Stomach smooth muscle (tissue), 2 donors: ENCODE data around the gene DENND2D.

ENCODE experiments used
- H3K27ac ChIP-seq: one replicate; pipeline ENCODE4 v1.7.0; 2013; ENCODE audit warnings: mild to moderate bottlenecking, low read length, inconsistent platforms
- H3K27me3 ChIP-seq, 2 donors: one replicate each; pipeline ENCODE4 v1.7.0; 2013; ENCODE audit warnings: low read length in 2 of 2; ENCODE audit not compliant: insufficient read depth in 2 of 2, control insufficient read depth in 1 of 2
- H3K36me3 ChIP-seq, 2 donors: one replicate each; pipeline ENCODE4 v1.7.0; 2013; ENCODE audit warnings: low read length in 2 of 2; ENCODE audit not compliant: control insufficient read depth in 2 of 2, insufficient read depth in 2 of 2
- H3K4me1 ChIP-seq: one replicate; pipeline ENCODE4 v1.7.0; 2013; ENCODE audit warnings: low read length; ENCODE audit not compliant: control insufficient read depth, insufficient read depth
- H3K4me3 ChIP-seq, 2 donors: one replicate each; pipeline ENCODE4 v1.7.0; 2013; ENCODE audit warnings: low read length in 2 of 2
- H3K9ac ChIP-seq, 2 donors: one replicate each; pipeline ENCODE4 v1.7.0; 2013; ENCODE audit warnings: low read length in 2 of 2, mild to moderate bottlenecking in 1 of 2
- H3K9me3 ChIP-seq, 2 donors: one replicate each; pipeline ENCODE4 v1.7.0; 2013; ENCODE audit warnings: low read length in 2 of 2; ENCODE audit not compliant: control insufficient read depth in 2 of 2
- donor health status: healthy.
- donor health status: Pancreatic carcinoma.

Gene DENND2D

GRCh38 chr1:111145542-111145941 is 54.9 kb downstream of the DENND2D start:
- no peaks in the 10 kb centered on the region for H3K27me3 ChIP-seq
- no peaks in the 10 kb centered on the region for H3K9me3 ChIP-seq
- no peak overlapping the region for H3K27ac ChIP-seq
- H3K36me3 ChIP-seq: peaks cover 8 to 15% of the 10 kb centered on the region in 2 donors
- H3K4me1 ChIP-seq: peaks cover 6% of the 10 kb centered on the region
- H3K4me3 ChIP-seq: no peak overlapping the region
- no peak overlapping the region for H3K9ac ChIP-seq

- Histone ChIP-seq H3K36me3 (no peaks in the 10 kb centered on the region), H3K4me3 (no peak overlapping the region), H3K27ac (no peak overlapping the region), H3K4me1 (peaks cover 6% of the 10 kb centered on the region), H3K27me3 (no peaks in the 10 kb centered on the region), H3K9ac (no peak overlapping the region), H3K9me3 (no peaks in the 10 kb centered on the region)
Observed at GRCh38 chr1:111142356-111142975, 58.0 kb downstream of the DENND2D start.

DNA sequence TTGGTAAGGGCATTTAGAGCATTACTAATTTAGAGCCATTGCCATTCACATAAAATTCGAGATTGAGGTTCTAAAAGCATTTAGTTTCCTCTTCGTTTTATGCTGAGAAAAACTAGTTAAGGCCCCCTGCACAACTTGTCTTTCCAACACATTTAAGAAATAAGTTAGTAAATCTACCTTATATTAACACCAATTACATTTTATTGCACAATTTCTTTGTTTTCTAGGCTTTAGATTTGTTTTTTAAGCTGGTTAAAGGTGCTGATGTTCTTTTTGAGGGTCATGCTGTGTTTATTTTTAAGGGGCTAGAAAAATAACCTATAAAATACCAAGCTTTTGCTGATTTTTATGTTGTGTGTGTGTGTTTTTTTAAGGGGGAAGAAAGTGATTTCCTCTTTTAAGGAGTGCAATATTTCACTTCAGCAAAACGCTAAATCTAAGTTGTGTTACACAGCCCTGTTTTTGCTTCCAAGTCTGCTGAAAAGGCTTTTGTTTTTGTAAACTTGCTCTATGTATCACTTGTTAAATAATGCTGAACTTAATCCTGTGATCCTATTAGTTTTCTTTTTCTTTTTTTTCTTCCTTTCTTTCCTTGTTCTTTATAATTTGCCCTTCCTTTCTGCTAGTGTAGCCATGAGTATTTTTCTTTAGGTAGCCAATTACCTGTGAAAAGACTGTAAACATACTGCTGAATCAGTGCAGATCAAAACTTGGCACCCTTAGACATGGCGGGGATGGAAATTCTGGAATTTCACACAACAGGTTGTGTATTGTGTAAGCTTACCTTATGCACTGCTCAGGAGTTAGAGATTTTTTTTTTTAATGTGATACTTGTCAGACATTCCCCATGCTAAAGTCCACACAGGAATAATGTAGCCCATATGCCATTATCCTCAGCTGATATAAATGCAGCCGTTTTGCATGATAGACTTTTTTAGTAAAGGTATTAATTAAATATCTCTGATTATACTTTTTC is 58.9 kb downstream of the DENND2D start:
- Histone ChIP-seq H3K27me3 (no peaks in the 10 kb centered on the region), H3K27ac (no peak overlapping the region), H3K36me3 (no peaks in the 10 kb centered on the region), H3K4me1 (peaks cover 6% of the 10 kb centered on the region), H3K4me3 (peak overlapping the region in 1 of 2 donors; percentile 91), H3K9me3 (no peaks in the 10 kb centered on the region), H3K9ac (no peak overlapping the region)

GRCh38 chr1:111140680-111140967 is 59.8 kb downstream of the DENND2D start:
- Histone ChIP-seq H3K9me3 (no peaks in the 10 kb centered on the region), H3K9ac (peak overlapping the region; percentile 90 to 93), H3K27me3 (no peaks in the 10 kb centered on the region), H3K4me3 (peak overlapping the region; percentile 90 to 91), H3K4me1 (peaks cover 6% of the 10 kb centered on the region), H3K27ac (peak overlapping the region; percentile 77), H3K36me3 (no peaks in the 10 kb centered on the region)

GRCh38 chr1:111139956-111140679 is 60.3 kb downstream of the DENND2D start, which contains the start of the genes CEPT1 and DRAM2:
Gene CEPT1, plus strand, starts transcription at chr1:111140223. Its CDS starts 7,492 bp downstream, at chr1:111147715.
Gene DRAM2, minus strand, starts transcription at chr1:111140093. Its CDS starts 8,539 bp downstream, at chr1:111131554.
- H3K4me1 ChIP-seq: peaks cover 6% of the 10 kb centered on the region
- peak within 1 kb of the TSS; percentile 90 to 93 for H3K9ac ChIP-seq
- peak within 1 kb of the TSS; percentile 90 to 91 for H3K4me3 ChIP-seq
- H3K27ac ChIP-seq: peak within 1 kb of the TSS; percentile 77
- H3K36me3 ChIP-seq: peaks cover 0 to 1% of the 10 kb centered on the region in 2 donors
- no peaks in the 10 kb centered on the region for H3K27me3 ChIP-seq
- no peaks in the 10 kb centered on the region for H3K9me3 ChIP-seq

DNA sequence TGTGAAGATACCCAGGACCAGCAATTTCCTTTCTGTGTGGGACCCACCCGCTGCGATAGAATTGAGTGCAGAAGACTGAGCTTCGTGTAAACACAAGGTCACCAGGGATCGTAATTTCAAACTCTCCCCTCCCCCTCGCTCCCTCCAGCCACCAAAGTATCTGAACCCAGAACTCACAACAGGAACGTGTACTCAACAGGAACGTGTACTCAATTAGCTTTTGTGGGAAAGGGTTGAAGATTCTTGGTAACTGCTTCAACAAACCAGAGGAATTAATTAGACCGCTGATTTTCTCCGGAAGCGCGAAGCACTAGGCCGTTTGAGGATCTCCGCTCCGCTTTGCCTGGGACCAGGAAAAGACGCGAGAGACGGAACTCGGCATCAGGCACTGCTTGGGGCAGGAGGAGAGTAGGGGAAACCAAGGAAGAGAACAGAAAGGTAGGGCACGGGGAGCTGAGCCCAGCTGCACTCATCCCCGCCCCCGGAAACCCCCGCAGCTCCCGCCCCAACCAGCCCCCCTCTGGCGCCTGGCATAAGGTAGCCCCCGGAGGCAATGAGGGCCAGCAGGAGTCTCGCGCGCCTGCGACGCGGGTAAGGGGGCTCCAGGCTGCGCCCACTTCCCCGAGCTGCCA is 61.0 kb downstream of the DENND2D start:
- Histone ChIP-seq H3K9ac (peak overlapping the region; percentile 90 to 93), H3K27ac (peak overlapping the region; percentile 77), H3K4me1 (peaks cover 6% of the 10 kb centered on the region), H3K4me3 (peak overlapping the region; percentile 90 to 91), H3K36me3 (peaks cover 0 to 2% of the 10 kb centered on the region in 2 donors), H3K27me3 (no peaks in the 10 kb centered on the region), H3K9me3 (no peaks in the 10 kb centered on the region)
